Posterior cingulate gyrus (tissue), 11 donors: ENCODE data around the gene LRRC47.

ENCODE experiments used
- DNase-seq, 10 donors: peaks; one replicate each; pipeline versions ENCODE4 v3.0.0 to v3.0.0-alpha.2; 2020 to 2021; ENCODE audit warnings: mixed read lengths in 3 of 10
- intact Hi-C: fragments of 100-400 bp; cut with DNase I; formaldehyde crosslinking; loops from one replicate; pipeline ENCODE4 v1.15.1; 2023

LRRC47 gene

GRCh38 chr1:3796215-3797061 is at the start of gene LRRC47:
Gene LRRC47 (minus strand): TSS chr1:3796498. CDS start chr1:3796476, 22 bp downstream.
- peak; percentile 92 to 99 (median 96) for DNase-seq
- intact Hi-C loops = no loop called here

- intact Hi-C loops = no loop called here
- DNase-seq = no peak
Observed at GRCh38 chr1:3842912-3843311, 46.6 kb upstream of the LRRC47 start.

GRCh38 chr1:3841491-3841890 is 45.2 kb upstream of the LRRC47 start:
- peak in 1 of 10 donors; percentile 61 for DNase-seq
- intact Hi-C loops = no loop called here

- intact Hi-C loops = no loop called here
- peak in 4 of 10 donors; percentile 22 to 89 (median 57) for DNase-seq
Observed at GRCh38 chr1:3838788-3839187, 42.5 kb upstream of the LRRC47 start.

GRCh38 chr1:3837685-3838084 is 41.4 kb upstream of the LRRC47 start:
- peak in 1 of 10 donors; percentile 55 for DNase-seq
- intact Hi-C loops = no loop called here

GRCh38 chr1:3837200-3837599 is 40.9 kb upstream of the LRRC47 start:
- intact Hi-C loops = no loop called here
- no peak for DNase-seq

GRCh38 chr1:3836421-3836820 is 40.1 kb upstream of the LRRC47 start:
- DNase-seq = no peak
- intact Hi-C loops = no loop called here

- peak in 1 of 10 donors; percentile 84 for DNase-seq
- intact Hi-C loops = no loop called here
Observed at GRCh38 chr1:3834701-3835100, 38.4 kb upstream of the LRRC47 start.

GRCh38 chr1:3831689-3832088 is 35.4 kb upstream of the LRRC47 start:
- DNase-seq = no peak
- intact Hi-C loops = no loop called here

GRCh38 chr1:3828391-3828790 is 32.1 kb upstream of the LRRC47 start:
- intact Hi-C loops = no loop called here

GRCh38 chr1:3827813-3828307 is 31.6 kb upstream of the LRRC47 start:
- intact Hi-C loops = no loop called here
- DNase-seq = peak in 6 of 10 donors; percentile 29 to 91 (median 56)

More at GRCh38 chr1:3828391-3828790, 32.1 kb upstream of the LRRC47 start:
- DNase-seq = no peak

- no peak for DNase-seq
- intact Hi-C loops = no loop called here
Observed at GRCh38 chr1:3825356-3825755, 29.1 kb upstream of the LRRC47 start.

- no peak for DNase-seq
- intact Hi-C loops = no loop called here
Observed at GRCh38 chr1:3824650-3825049, 28.4 kb upstream of the LRRC47 start.

GRCh38 chr1:3822421-3822820 is 26.1 kb upstream of the LRRC47 start:
- intact Hi-C loops = no loop called here
- DNase-seq = peak in 1 of 10 donors; percentile 77

GRCh38 chr1:3821908-3822307 is 25.6 kb upstream of the LRRC47 start:
- intact Hi-C loops = no loop called here
- DNase-seq = no peak

- peak in 1 of 10 donors; percentile 67 for DNase-seq
- intact Hi-C loops = no loop called here
Observed at GRCh38 chr1:3821447-3821846, 25.1 kb upstream of the LRRC47 start.

GRCh38 chr1:3821004-3821403 is 24.7 kb upstream of the LRRC47 start:
- DNase-seq = peak in 1 of 10 donors; percentile 53
- intact Hi-C loops = no loop called here

GRCh38 chr1:3820316-3820715 is 24.0 kb upstream of the LRRC47 start:
- DNase-seq = no peak
- intact Hi-C loops = no loop called here

GRCh38 chr1:3819771-3820200 is 23.5 kb upstream of the LRRC47 start:
- intact Hi-C loops = no loop called here
- DNase-seq = peak in 1 of 10 donors; percentile 49

GRCh38 chr1:3817821-3818597 is 21.7 kb upstream of the LRRC47 start:
- intact Hi-C loops = no loop called here
- no peak for DNase-seq

- DNase-seq = peak in 1 of 10 donors; percentile 71
- intact Hi-C loops = no loop called here
Observed at GRCh38 chr1:3817138-3817740, 20.9 kb upstream of the LRRC47 start.
